ENCODE data around the gene TRAF3IP3. TPM values are rescaled to one million over a fixed set of nuclear protein-coding genes. Genes with fewer than 3 reads are reported as not detected.

TRAF3IP3 gene
- total RNA-seq, 6 donors from 2014 or later = 6.4 to 58.7 (median 10.8) TPM

GRCh38 chr1:209720826-209721225 lies 35.0 kb upstream of the TRAF3IP3 start:
- DNase-seq (no peak), ATAC-seq (ENCODE audit: low FRiP score in 2 of 2) (no peak)
- Histone ChIP-seq H3K4me3 (no peak overlapping the region), H3K9me3 (no peaks in the 10 kb centered on the region), H3K27ac (no peak overlapping the region), H3K27me3 (no peaks in the 10 kb centered on the region), H3K36me3 (no peaks in the 10 kb centered on the region), H3K4me1 (no peaks in the 10 kb centered on the region)
- TF ChIP-seq CTCF (IDR thresholded peaks at IDR 0.05) = no peak
- TF ChIP-seq POLR2A (IDR thresholded peaks at IDR 0.05) = no peak
- 93 to 94% methylated on average over 2 of the region's 2 CpGs for WGBS, 2 donors

- Histone ChIP-seq H3K4me1 (no peaks in the 10 kb centered on the region), H3K9me3 (no peaks in the 10 kb centered on the region), H3K4me3 (no peak overlapping the region), H3K27me3 (no peaks in the 10 kb centered on the region), H3K27ac (no peak overlapping the region), H3K36me3 (no peaks in the 10 kb centered on the region)
- DNase-seq = no peak
- no peak for ATAC-seq (ENCODE audit: low FRiP score in 2 of 2)
- TF ChIP-seq POLR2AphosphoS5 (IDR thresholded peaks at IDR 0.05) (no peak), CTCF (IDR thresholded peaks at IDR 0.05) (no peak), EP300 (IDR thresholded peaks at IDR 0.05) (no peak), POLR2A (IDR thresholded peaks at IDR 0.05) (no peak)
- WGBS, 2 donors = 90 to 92% methylated on average over 1 of the region's 1 CpG
These were observed 34.5 kb upstream of the TRAF3IP3 start for GRCh38 chr1:209721323-209721722.

GRCh38 chr1:209723265-209723664 lies 32.6 kb upstream of the TRAF3IP3 start:
- H3K27ac ChIP-seq = no peak overlapping the region
- H3K9me3 ChIP-seq = no peaks in the 10 kb centered on the region
- TF ChIP-seq POLR2AphosphoS5 (IDR thresholded peaks at IDR 0.05) (no peak), CTCF (IDR thresholded peaks at IDR 0.05) (no peak), EP300 (IDR thresholded peaks at IDR 0.05) (no peak), POLR2A (IDR thresholded peaks at IDR 0.05) (no peak)
- no peaks in the 10 kb centered on the region for H3K36me3 ChIP-seq
- ATAC-seq (ENCODE audit: low FRiP score in 2 of 2) (no peak), DNase-seq (no peak)
- H3K27me3 ChIP-seq = no peaks in the 10 kb centered on the region
- H3K4me1 ChIP-seq = no peaks in the 10 kb centered on the region
- 89 to 97% methylated on average over 3 of the region's 3 CpGs for WGBS, 2 donors
- H3K4me3 ChIP-seq = no peak overlapping the region

- ATAC-seq (ENCODE audit: low FRiP score in 2 of 2) = no peak
- WGBS, 2 donors = 65 to 71% methylated on average over 3 of the region's 3 CpGs
These were observed 31.8 kb upstream of the TRAF3IP3 start for GRCh38 chr1:209723756-209724693.

More at GRCh38 chr1:209723756-209724693, 31.8 kb upstream of the TRAF3IP3 start:
- Histone ChIP-seq H3K4me1 (no peaks in the 10 kb centered on the region), H3K4me3 (no peak overlapping the region), H3K9me3 (no peaks in the 10 kb centered on the region), H3K36me3 (no peaks in the 10 kb centered on the region), H3K27me3 (no peaks in the 10 kb centered on the region), H3K27ac (no peak overlapping the region)
- TF ChIP-seq CTCF (IDR thresholded peaks at IDR 0.05) (no peak), EP300 (IDR thresholded peaks at IDR 0.05) (no peak), POLR2A (IDR thresholded peaks at IDR 0.05) (no peak), POLR2AphosphoS5 (IDR thresholded peaks at IDR 0.05) (no peak)
- DNase-seq = no peak

Data from upper lobe of left lung (tissue), 6 donors.